A549 (cell line): ENCODE results near the gene PLEKHA8.

Experiments
- CEBPB ChIP-seq, 2 experiments: fragments of >200 bp in 1 of 2; sonication (Bioruptor Twin) in 1 of 2; formaldehyde crosslinking in 1 of 2; IDR thresholded peaks; 2 replicates each; pipeline ENCODE4 v1.6.1; 2012 to 2016
- KDM5A ChIP-seq: fragments of 200-600 bp; sonication (generic); IDR thresholded peaks from 2 replicates; pipeline ENCODE4 v1.6.1; 2016; ENCODE audit warnings: antibody characterized with exemption, mild to moderate bottlenecking
- MAX ChIP-seq: IDR thresholded peaks from 2 replicates; pipeline ENCODE4 v1.6.1; 2012
- MYC ChIP-seq: IDR thresholded peaks from 2 replicates; pipeline ENCODE4 v1.6.1; 2012; ENCODE audit warnings: mild to moderate bottlenecking, inconsistent platforms, low read length, improper control_type of control experiment, borderline replicate concordance
- PHF8 ChIP-seq: fragments of 200-600 bp; sonication (generic); IDR thresholded peaks from 2 replicates; pipeline ENCODE4 v1.6.1; 2016; ENCODE audit warnings: low read depth, mild to moderate bottlenecking, antibody characterized with exemption, moderate library complexity, borderline replicate concordance
- POLR2A ChIP-seq: IDR thresholded peaks from 2 replicates; pipeline ENCODE4 v1.6.1; 2012; ENCODE audit warnings: mild to moderate bottlenecking, low read length
- ZFP36 ChIP-seq: fragments of 450-650 bp; IDR thresholded peaks from 2 replicates; pipeline ENCODE4 v1.6.1; 2014; ENCODE audit warnings: borderline replicate concordance; ENCODE audit not compliant: partially characterized antibody
- TF ChIP-seq, protein P1 (sequence below): IDR thresholded peaks from 2 replicates; pipeline ENCODE4 v1.6.1; 2012
- TF ChIP-seq, protein P2 (sequence below): fragments of >200 bp; sonication (Bioruptor Twin); formaldehyde crosslinking; IDR thresholded peaks from 3 replicates; pipeline ENCODE4 v1.5.1; 2016

- TF ChIP-seq, protein P1, sequence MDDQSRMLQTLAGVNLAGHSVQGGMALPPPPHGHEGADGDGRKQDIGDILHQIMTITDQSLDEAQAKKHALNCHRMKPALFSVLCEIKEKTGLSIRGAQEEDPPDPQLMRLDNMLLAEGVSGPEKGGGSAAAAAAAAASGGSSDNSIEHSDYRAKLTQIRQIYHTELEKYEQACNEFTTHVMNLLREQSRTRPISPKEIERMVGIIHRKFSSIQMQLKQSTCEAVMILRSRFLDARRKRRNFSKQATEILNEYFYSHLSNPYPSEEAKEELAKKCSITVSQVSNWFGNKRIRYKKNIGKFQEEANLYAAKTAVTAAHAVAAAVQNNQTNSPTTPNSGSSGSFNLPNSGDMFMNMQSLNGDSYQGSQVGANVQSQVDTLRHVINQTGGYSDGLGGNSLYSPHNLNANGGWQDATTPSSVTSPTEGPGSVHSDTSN, result no peak
- TF ChIP-seq, protein P2, sequence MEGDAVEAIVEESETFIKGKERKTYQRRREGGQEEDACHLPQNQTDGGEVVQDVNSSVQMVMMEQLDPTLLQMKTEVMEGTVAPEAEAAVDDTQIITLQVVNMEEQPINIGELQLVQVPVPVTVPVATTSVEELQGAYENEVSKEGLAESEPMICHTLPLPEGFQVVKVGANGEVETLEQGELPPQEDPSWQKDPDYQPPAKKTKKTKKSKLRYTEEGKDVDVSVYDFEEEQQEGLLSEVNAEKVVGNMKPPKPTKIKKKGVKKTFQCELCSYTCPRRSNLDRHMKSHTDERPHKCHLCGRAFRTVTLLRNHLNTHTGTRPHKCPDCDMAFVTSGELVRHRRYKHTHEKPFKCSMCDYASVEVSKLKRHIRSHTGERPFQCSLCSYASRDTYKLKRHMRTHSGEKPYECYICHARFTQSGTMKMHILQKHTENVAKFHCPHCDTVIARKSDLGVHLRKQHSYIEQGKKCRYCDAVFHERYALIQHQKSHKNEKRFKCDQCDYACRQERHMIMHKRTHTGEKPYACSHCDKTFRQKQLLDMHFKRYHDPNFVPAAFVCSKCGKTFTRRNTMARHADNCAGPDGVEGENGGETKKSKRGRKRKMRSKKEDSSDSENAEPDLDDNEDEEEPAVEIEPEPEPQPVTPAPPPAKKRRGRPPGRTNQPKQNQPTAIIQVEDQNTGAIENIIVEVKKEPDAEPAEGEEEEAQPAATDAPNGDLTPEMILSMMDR, result no peak
- TF ChIP-seq CEBPB (IDR thresholded peaks at IDR 0.05) (no peak), KDM5A (no peak), MAX (no peak), ZFP36 (no peak), POLR2A (no peak), MYC (no peak), PHF8 (no peak)
These were observed 143.7 kb downstream of the PLEKHA8 start for GRCh38 chr7:30171766-30172447.
